CD4-positive, alpha-beta T cell (primary cell): ENCODE data around the gene FAM204A. TPM values are rescaled to one million over a fixed set of nuclear protein-coding genes. Genes with fewer than 3 reads are reported as not detected.

Experiments
- ATAC-seq: fragments of 200-7000 bp; cut with Tn5 transposase; one replicate; pipeline ENCODE4 v1.10.0; 2022; ENCODE audit warnings: mild to moderate bottlenecking; ENCODE audit not compliant: poor library complexity
- CTCF ChIA-PET: fragments of 350-600 bp; sonication (Branson Sonifier 250); formaldehyde crosslinking; loops from one replicate; lab custom pipeline; 2021; ENCODE audit warnings: antibody characterized with exemption, inconsistent platforms; lab: Charles Lee
- POLR2A ChIA-PET: fragments of 350-600 bp; sonication (Branson Sonifier 250); formaldehyde crosslinking; loops from one replicate; lab custom pipeline; 2021; ENCODE audit warnings: antibody characterized with exemption, inconsistent platforms; lab: Charles Lee
- DNase-seq, 14 experiments: peaks; one replicate each; pipeline ENCODE4 v3.0.0-alpha.2; 2013 to 2020; ENCODE audit warnings: mixed read lengths in 2 of 14
- H3K27ac ChIP-seq, 2 donors: one replicate each; pipeline versions ENCODE4 v1.5.1 to v1.7.0; 2013; ENCODE audit warnings: low read length in 2 of 2, low read depth in 1 of 2, mild to moderate bottlenecking in 1 of 2
- H3K27me3 ChIP-seq, 2 experiments: 1 replicate in 1 of 2; 2 replicates in 1 of 2; pipeline versions ENCODE4 v1.6.1 to v1.7.0; 2013; ENCODE audit warnings: low read length in 2 of 2, control low read depth in 1 of 2, mild to moderate bottlenecking in 1 of 2, moderate library complexity in 1 of 2; ENCODE audit not compliant: insufficient read depth in 2 of 2, control insufficient read depth in 1 of 2
- H3K36me3 ChIP-seq: one replicate; pipeline ENCODE4 v1.6.1; 2013; ENCODE audit warnings: low read length, control low read depth; ENCODE audit not compliant: insufficient read depth
- H3K4me1 ChIP-seq: one replicate; pipeline ENCODE4 v1.6.1; 2013; ENCODE audit warnings: low read length, control low read depth; ENCODE audit not compliant: insufficient read depth
- H3K4me3 ChIP-seq: one replicate; pipeline ENCODE4 v1.5.1; 2013; ENCODE audit warnings: mild to moderate bottlenecking, low read length, moderate library complexity
- H3K9me3 ChIP-seq, 2 experiments: 1 replicate in 1 of 2; 2 replicates in 1 of 2; pipeline versions ENCODE4 v1.6.1 to v1.7.0; 2013; ENCODE audit warnings: low read length in 2 of 2, mild to moderate bottlenecking in 2 of 2, control low read depth in 1 of 2, moderate library complexity in 1 of 2; ENCODE audit not compliant: control insufficient read depth in 1 of 2, insufficient read depth in 1 of 2
- H3K27ac Mint-ChIP-seq: one replicate; pipeline ENCODE4 v1.8.0; 2020; ENCODE audit warnings: mixed read lengths
- H3K27me3 Mint-ChIP-seq: one replicate; pipeline ENCODE4 v1.8.0; 2021; ENCODE audit warnings: mixed read lengths
- H3K36me3 Mint-ChIP-seq: one replicate; pipeline ENCODE4 v1.8.0; 2021; ENCODE audit warnings: low read depth, mixed read lengths
- H3K4me1 Mint-ChIP-seq: one replicate; pipeline ENCODE4 v1.8.0; 2021; ENCODE audit warnings: low read depth, mixed read lengths
- H3K4me3 Mint-ChIP-seq: one replicate; pipeline ENCODE4 v1.8.0; 2020; ENCODE audit warnings: mild to moderate bottlenecking, mixed read lengths
- H3K9me3 Mint-ChIP-seq: one replicate; pipeline ENCODE4 v1.8.0; 2020; ENCODE audit warnings: mixed read lengths
- CTCF ChIP-seq: fragments of 200-600 bp; IDR thresholded peaks from one replicate; pipeline ENCODE4 v1.8.0; 2022; ENCODE audit warnings: antibody characterized with exemption, mild to moderate bottlenecking
- intact Hi-C, 2 experiments: fragments of 100-400 bp; cut with DNase I in 1 of 2; cut with micrococcal nuclease in 1 of 2; formaldehyde crosslinking; loops; one replicate each; pipeline versions ENCODE4 v1.15.1 to v1.9.0; 2023 to 2025; cut with DNase I, micrococcal nuclease
- total RNA-seq, 174 experiments: library from RNA in 2 of 174; stranded (reverse) in 2 of 174; gene quantifications; one replicate each; pipeline ENCODE4 v1.2.3 and lab custom pipeline; 2021 to 2026

Gene FAM204A
- total RNA-seq, 2 experiments from 2014 or later: 47.3 to 54.7 TPM

GRCh38 chr10:118277871-118278270 lies 64.3 kb downstream of the FAM204A start:
- DNase-seq (no peak), ATAC-seq (no peak)
- TF ChIP-seq CTCF: no peak
- H3K36me3 Mint-ChIP-seq: no peaks in the 10 kb centered on the region
- peaks cover 2% of the 10 kb centered on the region for H3K9me3 Mint-ChIP-seq
- H3K4me3 Mint-ChIP-seq: no peak overlapping the region
- intact Hi-C loops: no loop called here
- peaks cover 9% of the 10 kb centered on the region for H3K27me3 Mint-ChIP-seq
- ChIA-PET CTCF (no interaction called here), POLR2A (no interaction called here)
- Histone ChIP-seq H3K36me3 (no peaks in the 10 kb centered on the region), H3K27me3 (peaks cover 2 to 7% of the 10 kb centered on the region in 2 experiments), H3K9me3 (peaks cover 0 to 6% of the 10 kb centered on the region in 2 experiments), H3K4me1 (no peaks in the 10 kb centered on the region), H3K27ac (no peak overlapping the region), H3K4me3 (no peak overlapping the region)
- no peak overlapping the region for H3K27ac Mint-ChIP-seq
- no peaks in the 10 kb centered on the region for H3K4me1 Mint-ChIP-seq

- Mint-ChIP-seq H3K36me3 (no peaks in the 10 kb centered on the region), H3K27me3 (peaks cover 14% of the 10 kb centered on the region), H3K4me3 (no peak overlapping the region), H3K4me1 (no peaks in the 10 kb centered on the region), H3K27ac (no peak overlapping the region), H3K9me3 (peaks cover 2% of the 10 kb centered on the region)
- no peak for DNase-seq
- H3K4me3 ChIP-seq: no peak overlapping the region
- H3K36me3 ChIP-seq: no peaks in the 10 kb centered on the region
- ATAC-seq: no peak
- H3K27me3 ChIP-seq: peaks cover 2 to 18% of the 10 kb centered on the region in 2 experiments
- ChIA-PET CTCF (no interaction called here), POLR2A (no interaction called here)
- H3K27ac ChIP-seq: no peak overlapping the region
- H3K9me3 ChIP-seq: peaks cover 0 to 6% of the 10 kb centered on the region in 2 experiments
- TF ChIP-seq CTCF: no peak
- no peaks in the 10 kb centered on the region for H3K4me1 ChIP-seq
- intact Hi-C loops: no loop called here
Observed at GRCh38 chr10:118276727-118277126, 65.4 kb downstream of the FAM204A start.

GRCh38 chr10:118276204-118276603 lies 65.9 kb downstream of the FAM204A start:
- Histone ChIP-seq H3K27me3 (peaks cover 2 to 23% of the 10 kb centered on the region in 2 experiments), H3K9me3 (peaks cover 0 to 6% of the 10 kb centered on the region in 2 experiments), H3K27ac (no peak overlapping the region), H3K4me1 (no peaks in the 10 kb centered on the region), H3K36me3 (no peaks in the 10 kb centered on the region), H3K4me3 (no peak overlapping the region)
- Mint-ChIP-seq H3K4me1 (no peaks in the 10 kb centered on the region), H3K27ac (no peak overlapping the region), H3K27me3 (peaks cover 14% of the 10 kb centered on the region), H3K9me3 (peaks cover 2% of the 10 kb centered on the region), H3K4me3 (no peak overlapping the region), H3K36me3 (no peaks in the 10 kb centered on the region)
- CTCF ChIA-PET: no interaction called here
- intact Hi-C loops: no loop called here
- no peak for ATAC-seq
- no peak for DNase-seq
- POLR2A ChIA-PET: no interaction called here
- TF ChIP-seq CTCF: no peak
